ENCODE measurements around the gene MYO5A. TPM values are rescaled to one million over a fixed set of nuclear protein-coding genes. Genes with fewer than 3 reads are reported as not detected.

The MYO5A gene
- polyA plus RNA-seq, 1 donor (not counting 4 experiments of a cell fraction or from before 2014, with no cell fraction given) = 53.8 TPM

- no peak for DNase-seq (ENCODE audit: low read depth, low spot score)
- Histone ChIP-seq H3K4me1 (ENCODE audit: control insufficient read depth, extremely low read depth, insufficient read depth, low read length) (peaks cover 3% of the 10 kb centered on the region), H4K20me1 (ENCODE audit: control insufficient read depth, extremely low read depth, insufficient read depth, low read length) (no peaks in the 10 kb centered on the region), H3K4me2 (ENCODE audit: control insufficient read depth, extremely low read depth, insufficient read depth, low read depth, low read length) (no peak overlapping the region), H3K9me3 (ENCODE audit: control insufficient read depth, low read depth, low read length) (no peaks in the 10 kb centered on the region), H3K4me3 (ENCODE audit: control insufficient read depth in 2 of 3, extremely low read depth in 1 of 3, insufficient read depth in 2 of 3, low read depth in 1 of 3, low read length in 3 of 3) (no peak overlapping the region), H3K36me3 (ENCODE audit: control insufficient read depth in 2 of 2, extremely low read depth in 1 of 2, insufficient read depth in 2 of 2, low read length in 2 of 2) (peaks cover 0 to 16% of the 10 kb centered on the region in 2 experiments), H2AFZ (ENCODE audit: control insufficient read depth, low read length) (no peak overlapping the region), H3K9me1 (ENCODE audit: control insufficient read depth, extremely low read depth, insufficient read depth, low read length) (no peaks in the 10 kb centered on the region), H3K27ac (ENCODE audit: control insufficient read depth, insufficient read depth, low read length) (no peak overlapping the region), H3K79me2 (ENCODE audit: control insufficient read depth, insufficient read depth, low read length) (no peaks in the 10 kb centered on the region), H3K27me3 (ENCODE audit: control insufficient read depth, extremely low read depth, insufficient read depth, low read length) (no peaks in the 10 kb centered on the region), H3K9ac (ENCODE audit: control insufficient read depth, extremely low read depth, insufficient read depth, low read length) (no peak overlapping the region)
- FAIRE-seq = no peak
- TF ChIP-seq CTCF (optimal IDR thresholded peaks at IDR 0.05 in 1 of 3, IDR thresholded peaks at IDR 0.05 in 1 of 3, conservative IDR thresholded peaks at IDR 0.05 in 1 of 3; ENCODE audit: extremely low read depth in 1 of 3, insufficient read depth in 2 of 3, low read length in 3 of 3) = no peak
- TF ChIP-seq EZH2 (IDR thresholded peaks at IDR 0.05; ENCODE audit: low read length) = no peak
- dilution Hi-C loops (cut with MboI; ENCODE audit: extremely low pct_ligation_motif_present, low sequenced_read_pairs) = no loop called here
These were observed 220.1 kb downstream of the MYO5A start for GRCh38 chr15:52308446-52309153.

GRCh38 chr15:52307847-52308246 is 220.8 kb downstream of the MYO5A start:
- no peak overlapping the region for H3K27ac ChIP-seq (ENCODE audit: control insufficient read depth, insufficient read depth, low read length)
- H3K4me3 ChIP-seq (ENCODE audit: control insufficient read depth in 2 of 3, extremely low read depth in 1 of 3, insufficient read depth in 2 of 3, low read depth in 1 of 3, low read length in 3 of 3) = no peak overlapping the region
- no peaks in the 10 kb centered on the region for H4K20me1 ChIP-seq (ENCODE audit: control insufficient read depth, extremely low read depth, insufficient read depth, low read length)
- H3K4me1 ChIP-seq (ENCODE audit: control insufficient read depth, extremely low read depth, insufficient read depth, low read length) = peaks cover 3% of the 10 kb centered on the region
- H3K9me1 ChIP-seq (ENCODE audit: control insufficient read depth, extremely low read depth, insufficient read depth, low read length) = no peaks in the 10 kb centered on the region
- H2AFZ ChIP-seq (ENCODE audit: control insufficient read depth, low read length) = no peak overlapping the region
- no peaks in the 10 kb centered on the region for H3K79me2 ChIP-seq (ENCODE audit: control insufficient read depth, insufficient read depth, low read length)
- FAIRE-seq (no peak), DNase-seq (ENCODE audit: low read depth, low spot score) (no peak)
- no peak overlapping the region for H3K9ac ChIP-seq (ENCODE audit: control insufficient read depth, extremely low read depth, insufficient read depth, low read length)
- H3K36me3 ChIP-seq (ENCODE audit: control insufficient read depth in 2 of 2, extremely low read depth in 1 of 2, insufficient read depth in 2 of 2, low read length in 2 of 2) = peaks cover 0 to 14% of the 10 kb centered on the region in 2 experiments
- no peaks in the 10 kb centered on the region for H3K9me3 ChIP-seq (ENCODE audit: control insufficient read depth, low read depth, low read length)
- TF ChIP-seq EZH2 (IDR thresholded peaks at IDR 0.05; ENCODE audit: low read length) (no peak), CTCF (optimal IDR thresholded peaks at IDR 0.05 in 1 of 3, IDR thresholded peaks at IDR 0.05 in 1 of 3, conservative IDR thresholded peaks at IDR 0.05 in 1 of 3; ENCODE audit: extremely low read depth in 1 of 3, insufficient read depth in 2 of 3, low read length in 3 of 3) (no peak)
- H3K27me3 ChIP-seq (ENCODE audit: control insufficient read depth, extremely low read depth, insufficient read depth, low read length) = no peaks in the 10 kb centered on the region
- H3K4me2 ChIP-seq (ENCODE audit: control insufficient read depth, extremely low read depth, insufficient read depth, low read depth, low read length) = no peak overlapping the region
- dilution Hi-C loops (cut with MboI; ENCODE audit: extremely low pct_ligation_motif_present, low sequenced_read_pairs) = no loop called here
